Effector memory CD4-positive, alpha-beta T cell (primary cell): Measurements from ENCODE around the gene KL.

Experiments used
- DNase-seq, 3 donors: peaks; one replicate each; pipeline ENCODE4 v3.0.0-alpha.2; 2020
- H3K27ac ChIP-seq: 2 replicates; pipeline ENCODE4 v1.7.0; 2013; ENCODE audit warnings: mild to moderate bottlenecking, low read length, moderate library complexity; ENCODE audit not compliant: insufficient read depth, poor library complexity, severe bottlenecking
- H3K27me3 ChIP-seq: replicated peaks from 2 replicates; pipeline ENCODE4 v1.7.0; 2013; ENCODE audit warnings: mild to moderate bottlenecking, low read length; ENCODE audit not compliant: insufficient read depth, control insufficient read depth, poor library complexity, severe bottlenecking
- H3K36me3 ChIP-seq: 2 replicates; pipeline ENCODE4 v1.7.0; 2013; ENCODE audit warnings: mild to moderate bottlenecking, low read length, moderate library complexity; ENCODE audit not compliant: control insufficient read depth, insufficient read depth
- H3K4me1 ChIP-seq: 2 replicates; pipeline ENCODE4 v1.7.0; 2013; ENCODE audit warnings: low read length, mild to moderate bottlenecking; ENCODE audit not compliant: control insufficient read depth, insufficient read depth, poor library complexity, severe bottlenecking
- H3K4me3 ChIP-seq: 2 replicates; pipeline ENCODE4 v1.7.0; 2013; ENCODE audit warnings: low read length, low read depth, mild to moderate bottlenecking; ENCODE audit not compliant: insufficient read depth, poor library complexity, severe bottlenecking
- H3K9me3 ChIP-seq: 2 replicates; pipeline ENCODE4 v1.7.0; 2013; ENCODE audit warnings: mild to moderate bottlenecking, low read length, moderate library complexity; ENCODE audit not compliant: control insufficient read depth

KL gene

GRCh38 chr13:33053397-33054066 is 37.3 kb downstream of the KL start:
- Histone ChIP-seq H3K27me3 (peaks cover 2% of the 10 kb centered on the region), H3K9me3 (no peaks in the 10 kb centered on the region), H3K27ac (no peak overlapping the region), H3K36me3 (no peaks in the 10 kb centered on the region), H3K4me3 (no peak overlapping the region), H3K4me1 (no peaks in the 10 kb centered on the region)
- DNase-seq = no peak

GRCh38 chr13:33057019-33057780 is 41.0 kb downstream of the KL start:
- H3K4me1 ChIP-seq = no peaks in the 10 kb centered on the region
- no peak overlapping the region for H3K4me3 ChIP-seq
- no peaks in the 10 kb centered on the region for H3K9me3 ChIP-seq
- no peaks in the 10 kb centered on the region for H3K27me3 ChIP-seq
- H3K27ac ChIP-seq = no peak overlapping the region
- DNase-seq = no peak
- H3K36me3 ChIP-seq = no peaks in the 10 kb centered on the region

DNA sequence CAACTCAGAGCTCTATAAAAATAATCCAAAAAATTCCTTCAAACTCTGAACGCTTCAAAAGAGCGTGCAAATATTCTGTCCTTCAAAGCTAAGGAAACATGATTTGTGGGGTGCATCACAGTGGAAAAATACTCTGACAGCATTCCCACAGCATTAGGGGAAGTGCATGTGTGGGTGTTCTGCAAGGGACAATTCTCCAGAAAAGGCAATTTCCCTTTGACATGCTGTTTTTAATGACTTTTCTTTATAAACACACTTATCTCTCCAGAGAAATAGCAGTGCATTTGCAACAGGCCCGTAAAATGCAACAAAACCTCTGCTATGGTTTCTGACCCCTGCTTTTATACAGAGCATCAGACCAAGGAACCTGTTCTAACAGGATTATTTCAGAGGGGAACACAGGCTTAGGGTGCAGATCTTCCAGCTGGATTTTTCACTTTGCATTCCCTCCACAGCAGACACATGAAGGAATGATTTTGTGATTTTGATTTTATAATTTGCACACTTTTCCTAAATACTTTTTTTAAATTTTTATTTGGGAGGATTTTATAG is 42.6 kb downstream of the KL start:
- DNase-seq = no peak
- Histone ChIP-seq H3K27me3 (no peaks in the 10 kb centered on the region), H3K27ac (no peak overlapping the region), H3K36me3 (no peaks in the 10 kb centered on the region), H3K4me3 (no peak overlapping the region), H3K9me3 (no peaks in the 10 kb centered on the region), H3K4me1 (no peaks in the 10 kb centered on the region)

DNA sequence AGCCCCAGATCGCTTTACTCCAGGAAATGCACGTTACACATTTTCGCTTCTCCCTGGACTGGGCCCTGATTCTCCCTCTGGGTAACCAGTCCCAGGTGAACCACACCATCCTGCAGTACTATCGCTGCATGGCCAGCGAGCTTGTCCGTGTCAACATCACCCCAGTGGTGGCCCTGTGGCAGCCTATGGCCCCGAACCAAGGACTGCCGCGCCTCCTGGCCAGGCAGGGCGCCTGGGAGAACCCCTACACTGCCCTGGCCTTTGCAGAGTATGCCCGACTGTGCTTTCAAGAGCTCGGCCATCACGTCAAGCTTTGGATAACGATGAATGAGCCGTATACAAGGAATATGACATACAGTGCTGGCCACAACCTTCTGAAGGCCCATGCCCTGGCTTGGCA is 44.6 kb downstream of the KL start:
- no peaks in the 10 kb centered on the region for H3K36me3 ChIP-seq
- H3K4me3 ChIP-seq = no peak overlapping the region
- no peaks in the 10 kb centered on the region for H3K27me3 ChIP-seq
- H3K9me3 ChIP-seq = no peaks in the 10 kb centered on the region
- H3K27ac ChIP-seq = no peak overlapping the region
- no peak for DNase-seq
- no peaks in the 10 kb centered on the region for H3K4me1 ChIP-seq

GRCh38 chr13:33066329-33066728 is 50.1 kb downstream of the KL start:
- Histone ChIP-seq H3K27ac (no peak overlapping the region), H3K4me1 (no peaks in the 10 kb centered on the region), H3K36me3 (no peaks in the 10 kb centered on the region), H3K4me3 (no peak overlapping the region), H3K27me3 (no peaks in the 10 kb centered on the region), H3K9me3 (no peaks in the 10 kb centered on the region)
- DNase-seq = no peak

- no peak for DNase-seq
- H3K4me1 ChIP-seq = no peaks in the 10 kb centered on the region
- H3K27ac ChIP-seq = no peak overlapping the region
- H3K27me3 ChIP-seq = no peaks in the 10 kb centered on the region
- H3K36me3 ChIP-seq = no peaks in the 10 kb centered on the region
- no peak overlapping the region for H3K4me3 ChIP-seq
- H3K9me3 ChIP-seq = no peaks in the 10 kb centered on the region
These were observed 53.1 kb downstream of the KL start for GRCh38 chr13:33069365-33069764.

GRCh38 chr13:33070713-33071112 is 54.5 kb downstream of the KL start:
- Histone ChIP-seq H3K4me1 (no peaks in the 10 kb centered on the region), H3K27ac (no peak overlapping the region), H3K4me3 (no peak overlapping the region), H3K9me3 (no peaks in the 10 kb centered on the region), H3K36me3 (no peaks in the 10 kb centered on the region), H3K27me3 (no peaks in the 10 kb centered on the region)
- DNase-seq = no peak

- DNase-seq = no peak
These were observed 56.1 kb downstream of the KL start for GRCh38 chr13:33072282-33072681.

DNA sequence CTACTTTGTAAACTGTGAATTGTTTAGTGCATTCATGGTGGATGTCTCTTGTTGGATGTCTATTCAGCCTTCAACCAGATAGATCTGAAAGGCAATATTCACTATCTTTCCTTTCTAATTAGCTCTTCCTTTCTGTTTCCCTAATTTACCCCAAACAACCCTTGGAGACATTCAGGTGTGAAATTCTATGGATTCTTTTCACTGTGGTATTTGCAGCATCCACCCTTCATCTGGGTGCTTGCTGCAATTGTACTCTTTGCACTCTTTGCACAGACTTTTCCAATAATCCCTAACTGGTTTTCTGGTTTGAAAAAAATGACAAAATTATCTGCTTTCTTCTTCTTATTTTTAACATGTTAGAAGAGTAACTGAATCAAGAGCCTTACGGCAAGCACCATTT is 56.5 kb downstream of the KL start:
- no peaks in the 10 kb centered on the region for H3K4me1 ChIP-seq
- no peak overlapping the region for H3K27ac ChIP-seq
- H3K4me3 ChIP-seq = no peak overlapping the region
- no peak for DNase-seq
- H3K27me3 ChIP-seq = no peaks in the 10 kb centered on the region
- no peaks in the 10 kb centered on the region for H3K9me3 ChIP-seq
- no peaks in the 10 kb centered on the region for H3K36me3 ChIP-seq

More at GRCh38 chr13:33072282-33072681, 56.1 kb downstream of the KL start:
- no peaks in the 10 kb centered on the region for H3K4me1 ChIP-seq
- H3K27me3 ChIP-seq = no peaks in the 10 kb centered on the region
- no peaks in the 10 kb centered on the region for H3K9me3 ChIP-seq
- no peak overlapping the region for H3K27ac ChIP-seq
- no peak overlapping the region for H3K4me3 ChIP-seq
- no peaks in the 10 kb centered on the region for H3K36me3 ChIP-seq

DNA sequence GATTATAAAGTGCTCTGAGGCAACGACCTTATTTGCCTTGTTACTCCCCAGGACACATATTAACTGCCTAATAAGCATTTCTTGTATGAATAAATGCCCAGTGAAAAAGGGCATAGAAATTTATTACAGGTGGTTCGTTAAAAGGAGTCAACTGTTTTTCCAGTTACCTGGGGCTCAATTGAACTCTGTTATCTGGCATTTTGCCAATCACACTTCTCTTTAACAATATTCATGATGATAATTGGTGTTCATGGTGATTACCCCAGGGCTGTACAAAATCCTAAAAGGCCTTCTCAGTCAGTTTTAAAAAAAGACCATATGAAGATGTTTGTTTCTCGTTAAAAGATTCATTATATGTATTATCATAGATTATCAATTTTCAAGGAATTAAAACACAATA is 57.1 kb downstream of the KL start:
- H3K27ac ChIP-seq = no peak overlapping the region

More for the DNA sequence above, 57.1 kb downstream of the KL start:
- DNase-seq = no peak
- no peaks in the 10 kb centered on the region for H3K4me1 ChIP-seq
- no peaks in the 10 kb centered on the region for H3K36me3 ChIP-seq
- H3K9me3 ChIP-seq = no peaks in the 10 kb centered on the region
- no peak overlapping the region for H3K4me3 ChIP-seq
- no peaks in the 10 kb centered on the region for H3K27me3 ChIP-seq
